HEK293T (cell line): Measurements from ENCODE around the gene HS3ST4.

Experiments
- FOXK2 ChIP-seq: fragments of 450-650 bp; IDR thresholded peaks from 2 replicates; pipeline ENCODE4 v1.6.1; 2016; ENCODE audit warnings: mild to moderate bottlenecking
- L3MBTL2 ChIP-seq: fragments of 450-650 bp; conservative IDR thresholded peaks from 2 replicates; pipeline ENCODE4 v1.6.1; 2016; ENCODE audit warnings: mild to moderate bottlenecking
- TF ChIP-seq, protein P1 (sequence below): fragments of 450-650 bp; IDR thresholded peaks from 2 replicates; pipeline ENCODE4 v1.6.1; 2016

DNA sequence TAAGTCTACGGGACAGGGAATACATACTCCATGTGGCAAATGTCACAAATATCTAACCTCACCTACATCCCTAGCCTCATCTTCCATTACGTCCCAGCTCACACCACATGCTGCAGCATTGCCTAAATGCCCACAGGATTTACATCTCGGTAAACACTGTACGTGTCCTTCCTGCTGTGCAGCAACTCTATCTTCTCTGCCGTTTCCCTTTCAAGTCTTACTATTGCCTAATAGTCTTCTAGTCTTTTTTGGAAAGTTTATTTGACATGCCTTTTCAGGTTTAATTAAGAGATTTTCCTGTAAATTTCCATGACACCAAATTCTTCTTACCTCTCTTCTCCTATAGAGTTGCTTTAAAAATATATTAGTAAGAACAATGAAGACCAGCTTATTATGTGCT, 120.5 kb downstream of the HS3ST4 start:
- TF ChIP-seq, protein P1, sequence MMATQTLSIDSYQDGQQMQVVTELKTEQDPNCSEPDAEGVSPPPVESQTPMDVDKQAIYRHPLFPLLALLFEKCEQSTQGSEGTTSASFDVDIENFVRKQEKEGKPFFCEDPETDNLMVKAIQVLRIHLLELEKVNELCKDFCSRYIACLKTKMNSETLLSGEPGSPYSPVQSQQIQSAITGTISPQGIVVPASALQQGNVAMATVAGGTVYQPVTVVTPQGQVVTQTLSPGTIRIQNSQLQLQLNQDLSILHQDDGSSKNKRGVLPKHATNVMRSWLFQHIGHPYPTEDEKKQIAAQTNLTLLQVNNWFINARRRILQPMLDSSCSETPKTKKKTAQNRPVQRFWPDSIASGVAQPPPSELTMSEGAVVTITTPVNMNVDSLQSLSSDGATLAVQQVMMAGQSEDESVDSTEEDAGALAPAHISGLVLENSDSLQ, result no peak
- TF ChIP-seq FOXK2 (no peak), L3MBTL2 (no peak)
